GM19043 (cell line): ENCODE results near the gene TBPL2.
"Not testable (repeated sequence)": the region's sequence is repeated elsewhere in the genome, so short reads cannot be mapped to it uniquely, and the experiment has no call there.

ENCODE experiments used
- ATAC-seq: cut with Tn5 transposase; IDR thresholded peaks from one replicate; pipeline ENCODE4 v1.9.1; 2021; ENCODE audit warnings: low read depth; ENCODE audit not compliant: unreplicated experiment

TBPL2 gene

GRCh38 chr14:55446127-55446736 is 5.8 kb upstream of the TBPL2 start:
- no peak for ATAC-seq

- ATAC-seq = no peak
Observed at GRCh38 chr14:55441286-55441685, 870 bp upstream of the TBPL2 start.

DNA sequence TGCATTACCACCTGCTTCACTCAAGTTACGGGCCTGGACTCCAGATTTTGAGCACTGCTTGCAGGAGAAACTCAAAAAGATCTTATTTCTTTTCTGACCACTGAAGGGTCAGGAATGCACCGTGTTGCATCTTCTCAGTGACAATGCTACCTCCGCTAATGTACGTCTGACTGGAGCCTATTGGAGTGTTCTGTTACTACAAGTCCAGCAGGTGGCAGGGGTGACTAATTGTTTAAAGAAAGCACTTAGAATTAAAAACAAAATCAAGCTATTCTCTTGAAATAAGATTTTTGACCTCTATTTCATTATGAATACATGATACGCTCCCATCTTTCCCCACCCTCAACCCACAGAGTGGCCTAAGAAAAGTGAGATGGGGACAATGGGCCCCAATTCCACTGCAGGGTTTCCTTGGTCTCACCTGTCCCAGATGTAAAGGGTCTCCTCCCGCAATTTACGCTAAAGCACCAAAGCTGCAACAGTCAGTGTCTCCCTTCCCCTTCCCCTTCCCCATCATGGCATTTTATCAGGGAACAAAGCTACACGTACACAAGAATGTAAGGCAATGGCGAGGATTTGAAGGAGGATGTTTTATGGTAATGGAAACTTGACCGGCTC is 2.2 kb downstream of the TBPL2 start:
- ATAC-seq = no peak

DNA sequence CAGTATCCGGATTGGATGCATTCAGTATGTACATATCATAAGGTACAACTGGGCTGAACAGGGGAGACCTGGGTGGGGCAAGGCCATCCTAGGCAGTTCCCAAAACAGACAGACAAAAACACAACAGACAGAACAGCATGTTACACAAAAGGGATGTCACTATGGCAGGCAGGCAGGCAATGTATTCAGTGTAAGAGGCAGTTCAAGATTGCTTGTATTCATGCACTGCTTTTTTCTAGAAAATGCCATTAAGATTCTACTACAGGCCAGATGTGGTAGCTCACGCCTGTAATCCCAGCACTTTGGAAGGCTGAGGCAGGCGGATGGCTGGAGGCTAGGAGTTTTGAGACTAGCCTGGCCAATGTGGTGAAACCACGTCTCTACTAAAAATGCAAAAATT is 3.5 kb downstream of the TBPL2 start:
- ATAC-seq = no peak

DNA sequence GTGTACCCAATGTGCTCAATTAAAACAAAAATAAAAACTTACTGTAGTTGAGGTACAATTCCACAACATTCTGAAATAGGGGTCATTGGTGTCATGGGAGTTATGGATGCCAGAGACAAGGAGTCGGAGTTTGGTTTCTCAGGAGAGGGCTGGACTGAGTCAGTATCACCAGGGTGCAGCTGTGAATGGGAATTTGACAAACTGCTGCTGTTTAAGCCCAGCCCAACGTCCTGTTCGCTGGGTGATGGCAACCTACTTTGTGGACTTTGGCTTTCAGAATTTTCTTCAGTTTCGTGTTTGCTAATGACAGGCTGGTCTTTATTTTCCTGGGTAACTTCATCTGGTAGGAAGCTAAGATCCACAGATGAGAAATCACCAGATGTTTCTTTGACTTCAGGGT is 3.9 kb downstream of the TBPL2 start:
- no peak for ATAC-seq

DNA sequence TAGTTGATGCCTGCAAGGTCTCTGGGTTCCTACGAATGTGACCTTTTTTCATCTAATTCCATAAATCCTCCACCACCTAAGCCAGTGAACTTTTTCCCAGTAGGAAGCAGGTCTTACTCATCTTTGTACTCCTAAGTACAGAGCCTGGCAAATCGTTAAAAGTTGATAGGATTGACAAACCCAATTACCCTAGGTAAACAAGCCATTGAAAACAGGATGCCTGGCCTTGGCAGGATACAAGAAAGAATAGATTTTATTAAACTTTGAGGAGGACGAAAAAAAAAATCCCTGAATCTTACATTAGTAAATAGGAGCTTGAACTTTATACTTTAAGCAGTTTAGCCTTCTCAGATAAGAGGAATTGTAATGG is 5.6 kb downstream of the TBPL2 start:
- no peak for ATAC-seq

GRCh38 chr14:55433880-55434804 is 6.3 kb downstream of the TBPL2 start:
- ATAC-seq = no peak

DNA sequence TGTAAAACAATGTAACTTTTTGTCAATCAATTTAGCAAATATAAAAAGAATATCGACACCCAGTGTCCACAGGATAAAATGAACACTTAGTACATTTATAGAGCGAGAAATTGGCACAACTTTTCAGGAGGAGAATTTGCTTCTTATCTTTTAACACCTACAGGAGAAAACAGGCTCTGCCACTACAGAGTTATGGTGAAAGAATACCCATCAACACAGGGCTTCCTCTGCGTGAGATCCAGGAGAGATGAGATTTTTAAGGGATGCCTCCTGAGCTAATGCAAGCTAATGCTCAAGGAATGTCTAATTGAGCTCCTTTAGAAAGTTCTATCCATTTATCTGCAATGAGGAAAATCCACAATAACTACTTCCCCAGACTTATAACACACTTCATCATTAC is 7.8 kb downstream of the TBPL2 start:
- ATAC-seq = no peak

DNA sequence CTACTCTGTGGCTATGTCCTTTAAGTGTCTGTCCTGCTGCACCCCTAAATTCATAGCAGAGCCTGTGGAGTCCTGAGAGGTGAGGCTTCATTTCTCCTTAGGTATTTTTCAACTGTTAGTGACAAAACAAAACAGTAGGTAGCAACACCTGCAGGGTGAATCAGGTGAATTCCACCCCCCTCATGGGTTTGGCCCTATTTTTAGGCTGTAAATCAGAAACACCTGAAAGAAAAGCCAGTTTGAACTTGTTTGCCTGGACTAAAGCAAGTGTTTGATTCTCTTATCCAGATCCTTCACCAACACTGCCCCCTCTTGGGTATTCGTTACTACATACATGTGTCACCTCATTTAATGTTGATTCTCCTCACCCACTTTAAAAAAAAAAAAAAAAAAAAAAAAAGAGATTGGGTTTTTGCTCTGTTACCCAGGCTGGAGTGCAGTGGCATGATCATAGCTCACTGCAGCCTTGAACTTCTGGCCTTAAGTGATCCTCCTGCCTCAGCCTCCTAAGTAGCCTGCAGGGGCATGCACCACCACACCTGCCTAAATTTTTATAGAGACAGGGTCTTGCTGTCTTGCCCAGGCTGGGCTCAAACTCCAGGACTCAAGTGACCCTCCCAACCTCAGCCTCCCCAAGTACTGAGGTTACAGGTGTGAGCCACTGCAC is 10.3 kb downstream of the TBPL2 start:
- ATAC-seq = no peak

DNA sequence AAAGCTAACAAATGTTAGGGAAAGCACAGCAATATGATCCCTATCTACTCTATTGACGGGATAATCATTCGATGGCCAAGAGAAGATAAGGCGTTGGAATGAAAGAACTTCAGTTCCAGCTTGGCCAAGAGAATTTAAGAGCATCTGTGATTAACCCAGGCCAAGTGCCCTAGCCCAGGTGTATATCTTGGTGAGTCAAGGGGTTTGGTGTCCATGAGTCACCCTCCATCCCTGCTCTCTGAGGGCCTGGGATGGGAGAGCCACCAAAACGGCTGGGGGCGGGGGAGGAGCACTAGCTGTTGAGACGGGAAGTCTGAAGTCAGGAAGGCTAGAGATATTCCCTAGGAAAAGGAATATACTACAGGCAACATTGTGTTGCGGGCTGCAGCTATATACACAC is 13.0 kb downstream of the TBPL2 start:
- no peak for ATAC-seq

- ATAC-seq = no peak
Observed at GRCh38 chr14:55426891-55427290, 13.5 kb downstream of the TBPL2 start.

- ATAC-seq = no peak
Observed at GRCh38 chr14:55425091-55425490, 15.3 kb downstream of the TBPL2 start.

DNA sequence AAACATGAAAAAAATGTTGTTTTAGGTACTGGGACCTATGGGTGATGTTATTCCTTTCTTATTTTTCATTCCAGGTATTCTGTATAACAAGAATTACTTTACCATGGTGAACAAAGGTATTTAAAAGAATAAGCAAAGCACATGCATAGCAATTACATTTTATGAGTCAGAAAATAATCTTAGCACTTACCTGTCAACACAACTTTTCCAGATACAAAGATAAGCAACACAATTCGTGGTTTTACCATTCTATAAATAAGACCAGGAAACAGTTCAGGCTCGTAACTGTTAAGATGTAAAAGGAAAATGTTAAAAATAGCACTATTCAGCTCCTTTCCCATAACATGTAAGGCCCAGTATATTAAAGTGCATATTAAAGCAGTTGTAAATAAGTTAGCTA is 16.4 kb downstream of the TBPL2 start:
- ATAC-seq = no peak

- not testable (repeated sequence) for ATAC-seq
Observed at GRCh38 chr14:55422338-55422737, 18.1 kb downstream of the TBPL2 start.

DNA sequence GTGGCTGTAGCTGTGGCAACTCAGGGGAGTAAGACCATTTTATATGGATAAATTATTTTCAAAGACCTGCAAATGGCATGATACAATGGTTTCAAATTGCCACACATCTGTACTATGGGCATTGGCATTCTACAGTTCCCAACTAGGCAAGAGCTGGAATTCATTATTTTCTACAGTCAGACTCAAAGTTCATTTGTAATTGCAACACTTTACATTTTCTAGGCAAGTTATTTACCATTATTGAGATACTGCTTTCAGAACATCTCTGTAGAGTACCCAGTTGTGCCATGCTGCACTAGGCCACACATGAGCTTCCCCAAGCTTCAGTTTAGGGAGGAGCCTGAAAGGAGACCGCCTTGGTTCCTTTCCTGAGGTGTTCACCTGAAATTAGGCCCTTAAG is 20.8 kb downstream of the TBPL2 start:
- no peak for ATAC-seq

GRCh38 chr14:55418411-55418810 is 22.0 kb downstream of the TBPL2 start:
- ATAC-seq = no peak

- no peak for ATAC-seq
Observed at GRCh38 chr14:55417955-55418354, 22.5 kb downstream of the TBPL2 start.

- ATAC-seq = no peak
Observed at GRCh38 chr14:55416866-55417265, 23.6 kb downstream of the TBPL2 start.

- no peak for ATAC-seq
Observed at GRCh38 chr14:55414551-55414950, 25.9 kb downstream of the TBPL2 start.

DNA sequence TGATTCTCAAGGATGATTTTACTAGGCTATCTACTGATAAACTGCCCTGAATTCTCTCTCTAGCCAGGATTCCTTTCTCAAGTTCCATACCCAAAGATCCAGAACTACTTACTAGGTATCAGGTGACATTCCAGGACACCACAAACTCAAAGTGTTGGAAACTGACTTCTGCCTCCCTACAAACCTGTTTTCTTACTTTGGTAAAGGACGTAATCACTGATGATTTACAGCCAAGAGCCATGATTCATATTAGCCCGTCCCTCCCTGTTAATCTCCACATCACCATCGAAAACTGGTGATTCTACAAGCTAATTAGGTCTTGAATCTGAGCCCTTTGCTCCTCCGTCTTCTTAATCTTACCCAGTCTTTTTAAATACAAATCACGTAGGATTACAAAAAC is 27.7 kb downstream of the TBPL2 start:
- ATAC-seq = no peak
